ENCODE data around the gene CPEB2.
"Not testable (repeated sequence)": the region's sequence is repeated elsewhere in the genome, so short reads cannot be mapped to it uniquely, and the experiment has no call there.

The CPEB2 gene

DNA sequence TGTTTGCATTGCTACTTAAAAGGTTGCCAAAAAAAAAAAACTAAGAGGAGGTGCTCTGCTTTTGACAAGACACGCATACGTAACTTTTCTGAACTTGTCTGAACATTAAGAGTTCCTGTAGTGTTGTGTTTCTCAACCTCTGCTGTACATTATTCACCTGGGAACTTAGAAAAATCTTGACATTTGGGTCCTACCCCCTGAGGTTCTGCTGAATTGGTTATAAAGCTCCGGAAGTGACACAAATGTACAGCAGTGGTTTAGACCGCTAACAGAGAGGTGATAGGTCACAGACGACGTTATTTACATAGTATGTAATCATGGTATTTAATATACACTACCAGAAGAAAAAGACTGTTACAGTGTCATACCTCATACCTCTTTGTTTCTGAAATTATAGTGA, 61.1 kb downstream of the CPEB2 start:
- no peak for DNase-seq

DNA sequence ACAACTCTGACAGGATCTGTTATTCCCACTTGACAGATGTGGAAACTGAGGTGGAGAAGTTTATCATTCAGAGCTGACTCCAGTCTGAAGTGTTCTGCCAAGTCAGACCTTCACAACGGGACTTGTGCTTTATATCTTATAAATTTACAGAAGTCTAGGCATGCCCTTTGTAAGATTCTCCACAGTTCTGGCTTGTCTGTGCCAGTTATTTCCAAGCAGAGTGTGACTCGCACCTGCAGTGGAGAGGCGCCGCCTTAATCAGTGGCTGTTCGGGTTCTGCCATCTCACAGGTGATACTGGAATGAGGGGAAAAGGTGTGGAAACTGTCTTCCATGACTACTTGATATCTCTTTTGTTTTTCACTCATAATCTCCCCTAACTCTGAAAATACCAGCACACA, 63.2 kb downstream of the CPEB2 start:
- DNase-seq: no peak

DNA sequence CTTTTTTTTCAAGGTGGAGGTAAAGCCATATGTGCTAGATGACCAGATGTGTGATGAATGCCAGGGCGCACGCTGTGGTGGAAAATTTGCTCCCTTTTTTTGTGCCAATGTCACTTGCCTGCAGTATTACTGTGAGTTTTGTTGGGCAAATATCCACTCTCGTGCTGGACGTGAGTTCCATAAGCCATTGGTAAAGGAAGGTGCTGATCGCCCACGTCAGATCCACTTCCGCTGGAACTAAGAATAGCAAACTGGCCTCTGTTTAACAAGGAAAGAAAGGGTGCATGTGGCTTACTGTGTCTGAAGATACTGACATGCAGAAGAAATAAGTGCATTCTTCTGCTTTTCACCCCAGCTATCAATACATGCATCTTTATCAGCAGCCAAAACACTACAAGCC, 63.9 kb downstream of the CPEB2 start:
- no peak for DNase-seq

DNA sequence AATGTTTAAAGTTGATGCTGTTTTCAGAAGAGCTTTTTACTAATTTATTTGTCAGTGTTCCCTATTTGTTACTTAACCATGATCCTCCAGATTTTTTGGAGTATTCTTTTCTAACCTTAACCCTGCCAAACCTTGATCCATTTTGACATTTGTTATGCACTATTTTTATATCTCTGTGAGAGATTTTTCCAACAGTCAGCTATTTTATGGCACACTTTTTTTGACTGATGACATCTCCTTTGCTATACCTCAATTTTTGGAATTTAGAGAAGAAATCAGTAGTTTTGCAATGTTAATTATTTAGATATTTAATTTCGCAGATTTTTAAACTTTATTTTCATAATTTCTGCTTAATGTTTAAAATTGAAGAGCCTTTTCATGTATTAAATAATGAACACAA, 66.0 kb downstream of the CPEB2 start:
- DNase-seq: no peak

DNA sequence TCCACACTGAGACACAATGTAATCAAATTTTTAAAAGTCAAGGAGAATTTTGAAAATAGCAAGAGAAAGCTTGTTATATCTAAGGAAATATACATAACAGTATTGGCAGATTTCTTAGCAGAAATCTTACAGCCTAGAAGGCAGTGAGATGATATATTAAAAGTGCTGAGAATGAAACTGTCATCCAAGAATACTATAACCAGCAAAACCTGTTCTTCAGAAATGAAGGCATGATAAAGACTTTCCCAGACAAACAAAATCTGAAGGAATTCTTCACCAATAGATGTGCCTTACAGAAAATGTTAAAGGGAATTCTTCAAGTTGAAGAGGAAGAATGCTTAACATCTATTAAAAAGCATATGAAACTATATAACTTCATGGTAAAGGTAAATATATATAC, 73.6 kb downstream of the CPEB2 start:
- no peak for DNase-seq

DNA sequence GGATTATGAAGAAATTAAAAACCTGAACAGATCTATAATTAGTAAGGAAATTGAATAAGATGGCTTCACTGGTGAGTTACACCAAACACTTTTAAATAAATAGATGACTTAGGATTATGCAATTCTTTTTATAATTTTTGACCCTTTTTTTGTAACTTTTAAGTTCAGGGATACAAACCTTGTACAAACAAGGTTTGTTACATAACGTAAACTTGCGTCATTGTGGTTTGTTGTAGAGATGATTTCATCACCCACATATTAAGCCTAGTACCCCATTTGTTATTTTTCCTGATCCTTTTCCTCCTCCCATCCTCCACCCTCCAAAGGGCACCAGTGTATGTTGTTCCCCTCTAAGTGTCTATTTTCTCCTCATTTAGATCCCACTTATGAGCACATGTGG, 75.7 kb downstream of the CPEB2 start:
- no peak for DNase-seq

DNA sequence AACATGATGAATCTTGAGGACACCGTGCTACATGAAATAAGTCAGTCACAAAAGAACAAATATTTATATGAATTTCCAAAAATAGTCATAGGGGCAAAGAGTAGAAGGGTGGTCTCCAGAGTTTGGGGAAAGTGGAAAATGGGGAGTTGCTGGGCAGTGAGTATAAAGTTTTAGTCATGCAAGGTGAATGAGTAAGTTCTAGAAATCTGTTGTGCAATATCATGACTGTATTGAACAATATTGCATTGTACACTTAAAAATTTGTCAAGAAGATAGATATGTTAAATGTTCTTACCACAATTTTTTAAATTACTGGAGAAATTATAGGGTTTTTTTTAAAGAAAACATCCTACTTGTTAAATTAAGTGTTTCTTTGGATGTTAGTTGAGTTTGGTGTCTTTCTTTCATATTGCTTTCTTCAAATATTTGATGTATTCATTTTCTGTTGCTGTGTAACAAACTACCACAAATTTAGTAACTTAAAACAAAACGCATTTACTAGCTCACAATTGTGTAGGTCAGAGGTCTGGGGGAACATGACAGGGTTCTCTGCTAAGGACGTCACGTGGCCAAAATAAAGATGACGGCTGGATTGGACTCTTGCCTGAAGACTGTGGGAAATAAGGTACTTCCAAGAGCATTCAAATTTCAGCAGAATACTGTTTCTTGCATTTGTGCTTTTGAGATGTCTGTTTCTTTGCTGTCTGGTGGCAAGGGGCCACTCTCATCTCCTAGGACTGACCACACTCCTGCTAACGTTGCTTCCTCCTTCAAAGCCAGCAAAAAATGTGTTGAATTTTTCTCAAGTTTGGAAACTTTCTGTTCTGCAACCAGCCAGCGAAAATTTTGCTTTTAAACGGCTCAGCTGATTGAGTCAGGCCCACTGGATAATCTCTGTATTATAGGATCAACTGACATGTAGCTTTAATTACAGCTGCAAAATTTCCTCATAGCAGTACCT, 76.7 kb downstream of the CPEB2 start:
- DNase-seq: no peak

DNA sequence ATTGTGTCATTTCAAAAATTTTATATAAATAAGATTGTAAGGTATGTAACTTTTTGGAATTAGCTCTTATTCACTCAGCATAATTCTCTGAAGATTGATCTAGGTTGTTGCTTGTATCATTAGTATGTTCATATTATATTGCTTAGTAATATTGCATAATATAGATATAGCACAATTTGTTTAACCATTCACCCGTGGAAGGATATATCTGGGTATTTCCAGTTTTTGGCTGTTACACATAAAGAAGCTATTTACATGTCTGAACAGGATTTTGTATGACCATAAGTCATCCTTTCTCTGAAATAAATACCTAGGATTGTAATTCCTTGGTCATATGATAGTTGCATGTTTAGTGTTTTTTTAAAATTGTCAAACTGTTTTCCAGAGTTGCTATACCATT, 82.5 kb downstream of the CPEB2 start:
- DNase-seq: no peak

DNA sequence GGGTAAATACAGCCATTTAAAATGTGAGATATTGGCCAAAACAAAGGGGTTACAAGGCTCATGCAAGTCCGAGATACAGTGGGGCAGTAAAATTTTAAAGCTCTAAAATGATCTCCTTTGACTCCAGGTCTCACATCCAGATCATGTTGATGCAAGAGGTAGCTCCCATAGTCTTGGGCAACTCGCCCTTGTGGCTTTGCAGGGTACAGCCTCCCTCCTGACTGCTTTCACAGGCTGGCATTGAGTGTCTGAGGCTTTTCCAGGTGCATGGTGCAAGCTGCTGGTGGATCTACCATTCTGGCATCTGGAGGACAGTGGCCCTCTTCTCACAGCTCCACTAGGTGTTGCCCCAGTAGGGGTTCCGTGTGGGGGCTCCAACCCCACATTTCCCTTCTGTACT, 83.5 kb downstream of the CPEB2 start:
- DNase-seq: not testable (repeated sequence)

DNA sequence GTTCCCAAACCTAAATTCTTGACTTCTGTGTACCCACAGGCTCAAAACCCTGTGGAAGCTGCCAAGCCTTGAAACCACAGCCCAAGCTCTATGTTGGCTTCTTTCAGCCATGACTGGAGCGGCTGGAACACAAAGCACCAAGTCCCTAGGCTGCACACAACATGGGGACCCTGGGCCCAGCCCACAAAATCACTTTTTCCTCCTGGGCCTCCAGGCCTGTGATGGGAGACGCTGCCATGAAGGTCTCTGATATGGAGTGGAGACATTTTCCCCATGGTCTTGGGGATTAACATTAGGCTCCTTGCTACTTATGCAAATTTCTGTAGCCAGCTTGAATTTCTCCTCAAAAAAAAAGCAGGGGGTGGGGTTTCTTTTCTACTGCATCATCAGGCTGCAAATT, 84.0 kb downstream of the CPEB2 start:
- DNase-seq: not testable (repeated sequence)

DNA sequence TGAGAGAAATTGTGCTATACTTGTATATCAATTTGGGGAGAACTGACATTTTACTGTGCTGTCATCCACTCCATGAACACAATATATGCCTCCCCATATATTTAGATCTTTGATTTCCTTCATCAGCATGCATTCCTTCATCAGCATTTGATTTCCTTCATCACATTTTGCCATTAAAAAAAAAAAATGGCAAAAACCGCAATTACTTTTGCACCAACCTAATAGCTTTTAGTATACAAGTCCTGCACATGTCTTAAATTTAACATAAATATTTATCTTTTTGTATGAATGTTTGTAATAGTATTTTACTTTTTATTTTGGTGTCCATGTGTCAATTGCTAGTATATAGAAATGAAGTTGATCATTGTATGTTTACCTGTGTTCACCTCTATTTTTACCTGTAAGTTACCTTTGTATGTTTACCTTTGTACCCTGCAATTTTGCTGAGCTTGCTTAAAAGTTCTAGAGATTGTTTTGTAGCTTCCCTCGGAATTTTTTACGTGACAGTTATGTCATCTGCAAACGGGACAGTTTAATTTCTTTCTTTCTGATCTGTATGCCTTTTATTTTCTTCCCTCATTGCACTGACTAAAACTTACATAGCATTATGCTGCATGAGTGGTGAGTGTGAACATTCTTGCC, 86.2 kb downstream of the CPEB2 start:
- DNase-seq: no peak

DNA sequence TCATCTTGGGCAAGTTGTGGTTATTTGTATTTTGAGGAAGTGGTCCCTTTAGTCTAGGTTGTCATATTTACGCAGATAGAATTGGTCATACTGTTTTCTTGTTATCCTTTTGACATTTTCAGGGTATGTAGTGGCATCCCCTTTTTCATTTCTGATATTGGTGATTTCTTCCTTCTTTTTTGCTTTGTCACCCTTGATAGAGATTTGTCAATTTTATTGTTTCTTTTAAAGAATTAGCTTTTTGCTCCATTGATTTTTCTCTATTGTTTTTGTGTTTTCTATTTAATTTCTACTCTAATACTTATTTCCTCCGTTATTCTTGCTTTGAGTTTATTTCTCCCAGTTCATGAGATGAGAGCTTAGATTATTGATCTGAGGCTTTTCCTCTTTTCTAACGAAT, 87.7 kb downstream of the CPEB2 start:
- no peak for DNase-seq

DNA sequence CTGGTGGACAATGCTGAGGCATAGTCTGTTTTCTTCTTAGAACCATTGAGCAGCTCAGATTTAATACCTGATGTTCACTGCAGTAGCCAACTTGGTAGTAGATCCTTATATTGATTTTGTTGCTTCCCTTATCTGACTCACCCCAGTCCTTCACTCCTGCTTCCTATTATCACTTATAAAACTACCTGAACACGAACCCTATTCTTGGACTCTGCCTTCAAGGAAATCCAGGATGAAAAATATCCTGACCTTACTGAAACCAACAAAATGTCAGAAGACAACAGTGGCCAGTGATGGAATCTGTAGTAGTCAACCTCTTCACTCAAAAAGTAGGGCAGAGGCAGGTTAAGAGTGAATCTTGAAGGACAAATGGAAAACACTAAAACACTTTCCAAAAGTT, 98.1 kb downstream of the CPEB2 start:
- no peak for DNase-seq

DNA sequence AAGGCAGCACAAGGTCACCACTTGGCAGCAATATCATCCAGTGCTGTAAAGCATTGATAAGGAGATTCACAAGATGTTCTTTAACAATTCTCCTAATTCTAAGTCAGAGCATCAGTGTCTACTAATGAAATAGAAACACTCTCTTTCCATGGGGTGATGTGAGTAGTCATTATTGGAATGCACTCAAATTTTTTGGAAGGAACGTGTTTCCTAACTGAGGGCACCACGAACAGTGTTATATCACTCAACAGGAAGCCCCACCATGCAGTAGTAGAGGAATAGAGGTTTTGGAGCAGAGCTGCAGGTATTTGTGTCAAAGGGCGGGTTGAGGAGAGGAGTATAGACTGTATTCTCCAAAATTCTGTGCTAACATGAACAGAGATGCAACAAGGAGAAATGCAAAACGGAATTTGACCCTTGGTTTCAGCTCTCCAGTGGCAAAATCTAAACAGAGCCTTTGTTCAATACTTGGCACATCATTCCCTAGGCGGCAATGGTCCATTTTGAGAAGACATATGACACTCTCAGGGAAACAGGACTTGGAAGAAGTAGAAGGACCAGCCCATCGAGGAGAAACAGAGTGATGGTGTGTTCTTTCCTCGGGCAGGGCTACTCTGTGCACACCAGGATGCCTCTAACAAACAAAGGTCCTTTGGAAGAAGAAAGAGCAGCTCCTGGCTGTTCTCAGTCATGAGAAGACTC, 98.9 kb downstream of the CPEB2 start:
- no peak for DNase-seq

DNA sequence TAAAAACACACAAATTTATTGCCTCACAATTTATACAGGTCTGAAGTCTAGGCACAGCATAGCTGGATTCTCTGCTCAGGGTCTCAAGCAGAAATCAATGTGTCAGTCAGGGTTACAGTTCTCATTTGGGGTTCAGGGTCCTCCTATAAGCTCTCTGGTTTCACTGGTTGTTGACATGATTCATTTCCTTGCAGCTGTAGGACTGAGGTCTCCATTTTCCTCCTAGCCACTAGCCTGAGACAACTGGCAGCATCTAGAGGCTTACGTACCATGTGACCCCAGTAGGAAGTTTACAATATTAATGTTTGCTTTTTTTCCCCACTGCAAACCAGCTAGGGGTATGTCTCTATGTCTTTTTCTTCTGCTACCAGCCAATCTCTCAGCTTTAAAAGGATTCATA, 102.5 kb downstream of the CPEB2 start:
- DNase-seq: no peak

DNA sequence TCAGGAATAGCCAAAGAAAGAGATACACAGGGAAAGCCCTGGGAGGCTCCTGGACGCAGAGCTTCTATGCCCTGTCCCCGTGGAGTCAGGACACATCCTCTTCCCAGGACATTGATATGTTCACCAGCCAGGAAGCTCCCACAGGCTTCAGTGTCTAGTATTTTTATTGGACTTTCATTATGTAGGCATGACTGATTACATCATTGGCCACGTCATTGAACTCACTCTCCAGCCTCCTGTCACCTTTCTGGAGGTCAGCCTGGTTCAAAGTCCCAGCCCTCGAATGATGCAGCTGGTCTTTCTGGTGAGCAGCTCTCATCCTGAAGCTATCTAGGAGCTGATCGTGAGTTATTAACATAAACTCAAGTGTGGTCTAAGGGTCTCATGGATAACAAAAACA, 104.1 kb downstream of the CPEB2 start:
- DNase-seq: no peak

DNA sequence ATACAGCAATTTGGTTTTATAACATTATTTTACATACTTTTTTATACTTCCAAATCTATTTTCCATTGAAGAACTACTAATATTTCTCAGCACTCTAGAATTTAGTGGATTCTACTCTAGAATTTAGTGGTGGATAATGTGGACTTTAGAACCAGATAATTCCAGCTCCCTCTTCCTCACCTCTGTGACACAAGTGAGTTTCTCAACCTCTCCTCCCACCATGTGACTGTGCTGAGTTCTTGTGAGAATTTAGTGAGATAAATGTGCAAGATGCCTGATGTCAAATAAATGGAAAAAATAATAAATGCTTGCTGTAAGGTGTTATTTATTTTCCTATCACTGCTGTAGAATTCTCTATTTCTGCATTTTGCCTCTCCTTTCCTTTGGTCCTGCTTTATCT, 107.3 kb downstream of the CPEB2 start:
- DNase-seq: no peak

DNA sequence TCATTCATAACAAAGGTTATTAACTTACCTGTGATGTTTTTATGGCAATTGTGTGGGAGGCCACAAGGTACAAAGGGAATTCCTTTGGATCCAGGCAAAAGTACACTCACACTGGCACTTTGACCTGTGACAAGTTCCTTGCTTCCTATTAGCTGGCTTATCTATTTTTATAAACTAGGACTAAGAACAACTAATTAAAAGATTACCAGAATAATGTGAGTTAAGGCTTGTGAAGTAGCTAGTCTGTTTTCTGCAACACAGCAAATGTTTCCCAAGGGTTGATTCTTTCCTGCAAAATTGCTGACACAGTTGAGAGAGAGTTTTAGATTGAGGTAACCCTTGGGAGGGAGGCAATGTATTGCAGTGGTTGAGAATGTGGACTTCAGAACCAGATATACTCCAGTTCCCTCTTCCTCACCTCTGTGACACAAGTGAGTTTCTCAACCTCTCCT, 107.9 kb downstream of the CPEB2 start:
- DNase-seq: no peak

DNA sequence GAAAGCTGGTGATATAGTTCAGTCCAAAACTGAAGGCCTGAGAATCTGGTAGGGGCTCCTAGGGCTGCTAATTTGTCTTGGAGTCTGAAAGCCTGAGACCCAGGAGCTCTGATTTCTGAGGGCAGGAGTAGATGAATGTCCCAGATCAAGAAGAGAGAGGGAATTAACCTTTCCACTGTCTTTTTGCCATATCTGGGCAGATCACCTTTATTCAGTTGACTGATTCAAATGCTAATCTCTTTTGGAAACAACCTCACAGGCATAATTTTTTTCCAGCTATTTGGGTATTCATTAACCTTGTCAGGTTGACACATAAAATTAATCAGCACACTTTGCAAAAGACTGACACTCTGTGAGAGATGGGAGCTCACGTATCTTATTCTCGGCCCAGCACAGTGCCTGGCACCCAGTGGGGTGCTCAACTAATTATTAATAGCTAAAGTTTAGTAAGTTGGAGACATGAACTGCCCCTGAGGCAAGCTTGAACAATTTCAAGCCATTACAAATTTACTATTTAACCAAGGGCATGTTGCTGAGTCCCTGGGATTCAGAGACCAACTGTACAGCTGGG, 114.3 kb downstream of the CPEB2 start:
- DNase-seq: no peak

DNA sequence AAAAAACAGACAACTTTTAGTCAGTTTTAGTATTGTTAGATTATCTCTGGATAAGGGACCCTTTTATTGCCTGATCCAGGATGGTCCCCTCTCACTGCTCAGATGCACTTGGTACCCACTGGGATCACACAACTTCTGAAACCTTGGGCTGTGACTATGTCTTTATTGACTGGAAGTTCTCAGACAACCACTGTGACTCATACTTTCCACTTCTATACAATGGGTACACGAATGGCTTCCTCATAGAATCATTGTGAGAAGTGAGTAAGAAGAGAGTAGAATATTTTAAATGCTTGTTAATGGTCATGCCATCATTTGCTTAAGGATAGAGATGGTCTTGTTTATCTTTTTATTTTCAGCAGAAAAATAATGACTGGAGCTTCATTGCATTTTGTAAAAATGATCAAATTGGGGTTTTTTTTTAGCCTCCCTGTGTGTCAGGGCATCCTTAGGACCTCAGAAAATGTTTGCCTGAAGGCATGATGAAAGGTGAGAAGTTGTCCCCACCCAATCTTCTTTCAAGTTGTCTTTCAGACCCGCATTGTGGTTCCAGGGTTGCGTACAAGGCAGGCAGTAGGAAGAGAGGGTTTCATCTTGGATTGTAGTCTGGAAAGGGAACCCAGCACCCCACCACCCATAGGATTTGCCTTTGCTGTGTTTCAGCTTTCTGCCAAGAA, 115.1 kb downstream of the CPEB2 start:
- DNase-seq: no peak

DNA sequence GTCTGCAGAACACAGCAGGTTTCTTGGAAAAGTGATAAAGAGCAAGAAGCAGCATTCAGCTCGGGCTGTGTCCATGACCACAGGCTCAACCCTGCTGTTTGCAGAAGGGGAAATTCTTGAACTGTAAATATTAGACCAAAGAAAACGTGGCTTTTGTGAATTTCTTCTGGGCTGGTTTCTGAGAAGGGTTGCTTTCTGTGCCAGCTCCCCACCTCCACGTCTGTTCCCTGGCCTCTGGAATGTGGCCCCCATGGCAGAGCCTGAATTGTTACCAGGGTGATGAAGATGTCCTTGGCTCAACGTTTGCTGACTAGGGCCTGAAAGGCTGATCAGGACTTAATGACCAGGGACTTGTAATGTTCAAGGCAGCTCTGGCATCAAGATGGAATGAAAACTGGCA, 116.0 kb downstream of the CPEB2 start:
- DNase-seq: no peak

Data from activated CD4-positive, alpha-beta T cell treated with anti-CD3 and anti-CD28 coated beads for 4 hours (primary cell).